Stimulated activated naive CD4-positive, alpha-beta T cell treated with Interleukin-2 at 50 U/mL for 16 hours (primary cell): ENCODE results near the gene PIGQ.
A peak's percentile ranks its signal among the peaks of the same experiment; 100 is the strongest.

ENCODE experiments used
- DNase-seq: peaks from one replicate; lab custom pipeline; 2025; lab: John Stamatoyannopoulos, UW

The PIGQ gene

GRCh38 chr16:606656-607307, 37.0 kb downstream of the PIGQ start:
- DNase-seq = no peak

- peak; percentile 34 for DNase-seq
Observed at GRCh38 chr16:608019-608418, 38.3 kb downstream of the PIGQ start.

GRCh38 chr16:609316-609715, 39.5 kb downstream of the PIGQ start:
- no peak for DNase-seq

GRCh38 chr16:609984-610383, 40.2 kb downstream of the PIGQ start:
- DNase-seq = no peak

- DNase-seq = peak; percentile 53
Observed at GRCh38 chr16:610513-611381, 41.0 kb downstream of the PIGQ start.

- no peak for DNase-seq
Observed at GRCh38 chr16:615122-615521, 45.4 kb downstream of the PIGQ start.

- no peak for DNase-seq
Observed at GRCh38 chr16:616733-617586, 47.2 kb downstream of the PIGQ start.

GRCh38 chr16:617855-618254, 48.1 kb downstream of the PIGQ start:
- DNase-seq = no peak

- DNase-seq = no peak
Observed at GRCh38 chr16:619476-620100, 49.8 kb downstream of the PIGQ start.

GRCh38 chr16:620700-621525, 51.1 kb downstream of the PIGQ start:
- DNase-seq = no peak

GRCh38 chr16:621526-622105, 51.8 kb downstream of the PIGQ start:
- no peak for DNase-seq

GRCh38 chr16:622920-623280, 53.1 kb downstream of the PIGQ start:
- DNase-seq = no peak

GRCh38 chr16:624526-625070, 54.8 kb downstream of the PIGQ start:
- no peak for DNase-seq

GRCh38 chr16:625117-625976, 55.6 kb downstream of the PIGQ start:
- DNase-seq = no peak

GRCh38 chr16:625977-626765, 56.4 kb downstream of the PIGQ start:
- DNase-seq = no peak

- no peak for DNase-seq
Observed at GRCh38 chr16:626787-627453, 57.2 kb downstream of the PIGQ start.

GRCh38 chr16:627454-628239, 57.9 kb downstream of the PIGQ start:
- no peak for DNase-seq
